ENCODE results near the gene SNN.
A peak's percentile ranks its signal among the peaks of the same experiment; 100 is the strongest.

The SNN gene

DNA sequence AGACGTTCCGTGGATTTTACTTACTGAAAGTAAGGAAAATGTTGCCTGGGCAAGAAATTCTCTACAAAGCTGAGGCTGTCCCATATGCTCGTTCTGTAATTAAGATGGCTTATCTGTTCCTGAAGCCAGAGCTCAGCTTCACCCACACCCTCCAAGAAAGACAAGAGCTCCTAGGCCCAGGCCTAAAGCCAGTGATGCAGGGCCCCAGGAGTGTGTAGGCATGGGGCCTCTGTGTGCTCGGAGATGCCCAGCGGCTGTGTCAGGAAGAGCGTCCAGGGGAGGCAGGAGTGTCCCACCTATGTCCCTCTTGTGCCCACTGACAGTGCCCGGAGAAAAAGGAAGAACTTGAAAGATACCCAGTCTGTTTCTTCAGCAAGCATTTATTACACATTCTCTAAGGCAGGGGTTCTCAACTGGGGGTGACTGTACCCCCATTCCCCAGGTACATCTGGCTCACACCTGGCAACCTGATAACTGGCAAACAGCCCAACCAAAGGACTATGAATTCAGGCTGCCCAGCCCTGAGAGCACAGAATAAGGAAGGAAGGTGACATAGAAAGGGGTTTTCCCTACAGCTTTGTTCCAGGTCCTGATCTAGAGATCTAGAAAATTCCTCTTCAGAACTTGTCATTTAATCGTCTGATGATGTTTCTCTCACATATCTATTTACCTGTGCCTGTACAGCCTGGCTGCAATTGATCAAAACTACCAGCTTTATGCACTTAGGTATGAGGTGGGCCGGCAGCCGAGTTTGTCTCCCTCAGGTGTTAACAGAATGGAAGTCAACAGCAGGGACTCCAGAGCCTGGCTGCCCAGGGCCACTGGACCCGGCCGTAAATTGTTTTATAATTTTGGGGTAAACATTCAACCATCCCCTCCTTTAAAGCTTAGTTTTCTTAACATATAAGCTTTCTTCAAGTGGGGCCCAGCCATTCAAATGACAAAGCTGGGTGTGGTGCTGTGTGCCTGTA lies 12.0 kb downstream of the SNN start:
- no peak for DNase-seq (ENCODE audit: low spot score)

GRCh38 chr16:11681556-11681955 lies 13.3 kb downstream of the SNN start:
- no peak for DNase-seq (ENCODE audit: low spot score)

GRCh38 chr16:11681976-11682654 lies 13.9 kb downstream of the SNN start:
- no peak for DNase-seq (ENCODE audit: low spot score)

DNA sequence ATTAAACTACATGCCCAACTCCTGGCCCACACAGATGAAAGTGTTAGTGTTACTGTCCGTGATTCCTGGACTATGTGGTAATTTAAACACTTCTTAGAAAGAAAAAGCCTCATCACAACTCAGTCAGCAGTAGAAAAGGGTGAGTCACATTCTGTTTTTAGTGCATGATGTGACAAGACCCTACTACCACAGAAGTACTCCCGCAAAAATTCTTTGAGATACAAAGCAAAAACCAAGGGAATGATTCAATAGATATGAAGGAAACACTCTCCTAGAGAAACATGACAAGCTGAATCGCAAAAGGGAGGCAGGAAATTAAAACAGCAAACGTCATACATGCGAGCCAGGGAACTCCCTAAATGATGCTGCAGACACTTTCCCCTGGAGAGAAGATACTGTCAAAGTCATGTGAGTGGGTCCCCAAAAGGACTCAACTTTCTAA lies 14.4 kb downstream of the SNN start:
- DNase-seq (ENCODE audit: low spot score): peak; percentile 39

- DNase-seq (ENCODE audit: low spot score): no peak
These were observed 14.9 kb downstream of the SNN start for GRCh38 chr16:11683145-11683544.

GRCh38 chr16:11684231-11685025 lies 16.2 kb downstream of the SNN start:
- no peak for DNase-seq (ENCODE audit: low spot score)

GRCh38 chr16:11685844-11686618 lies 17.8 kb downstream of the SNN start:
- no peak for DNase-seq (ENCODE audit: low spot score)

DNA sequence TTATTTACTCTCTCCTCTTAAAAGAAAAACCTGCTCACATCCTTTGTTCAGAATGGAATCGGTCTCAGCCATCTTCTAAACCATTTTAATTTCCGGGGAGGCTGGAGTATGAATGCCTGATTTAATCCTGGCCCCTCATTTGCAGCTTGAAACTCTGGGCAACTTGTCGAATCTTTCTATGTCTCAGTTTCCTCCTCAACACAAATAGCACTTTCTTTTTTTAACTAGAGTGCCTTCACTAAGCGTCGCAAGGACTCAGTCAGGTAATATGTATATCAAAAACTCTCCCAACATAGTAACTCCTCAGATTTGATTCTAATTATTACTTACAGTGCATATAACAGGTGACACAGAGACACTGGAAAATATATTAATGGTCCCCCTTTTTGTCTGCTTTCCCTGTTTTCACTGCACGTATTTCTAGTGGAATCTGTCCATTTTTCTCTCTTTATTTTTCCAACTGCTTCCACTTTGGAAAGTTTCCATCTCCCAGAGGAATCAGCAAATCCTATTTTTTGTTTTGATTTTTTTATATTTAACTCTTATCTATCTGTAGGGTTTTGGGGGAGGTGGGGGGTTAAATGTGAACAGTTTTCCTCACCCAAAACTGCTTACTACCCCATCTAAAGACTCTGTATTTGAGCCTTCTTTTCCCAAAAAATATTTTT lies 18.6 kb downstream of the SNN start:
- no peak for DNase-seq (ENCODE audit: low spot score)

DNA sequence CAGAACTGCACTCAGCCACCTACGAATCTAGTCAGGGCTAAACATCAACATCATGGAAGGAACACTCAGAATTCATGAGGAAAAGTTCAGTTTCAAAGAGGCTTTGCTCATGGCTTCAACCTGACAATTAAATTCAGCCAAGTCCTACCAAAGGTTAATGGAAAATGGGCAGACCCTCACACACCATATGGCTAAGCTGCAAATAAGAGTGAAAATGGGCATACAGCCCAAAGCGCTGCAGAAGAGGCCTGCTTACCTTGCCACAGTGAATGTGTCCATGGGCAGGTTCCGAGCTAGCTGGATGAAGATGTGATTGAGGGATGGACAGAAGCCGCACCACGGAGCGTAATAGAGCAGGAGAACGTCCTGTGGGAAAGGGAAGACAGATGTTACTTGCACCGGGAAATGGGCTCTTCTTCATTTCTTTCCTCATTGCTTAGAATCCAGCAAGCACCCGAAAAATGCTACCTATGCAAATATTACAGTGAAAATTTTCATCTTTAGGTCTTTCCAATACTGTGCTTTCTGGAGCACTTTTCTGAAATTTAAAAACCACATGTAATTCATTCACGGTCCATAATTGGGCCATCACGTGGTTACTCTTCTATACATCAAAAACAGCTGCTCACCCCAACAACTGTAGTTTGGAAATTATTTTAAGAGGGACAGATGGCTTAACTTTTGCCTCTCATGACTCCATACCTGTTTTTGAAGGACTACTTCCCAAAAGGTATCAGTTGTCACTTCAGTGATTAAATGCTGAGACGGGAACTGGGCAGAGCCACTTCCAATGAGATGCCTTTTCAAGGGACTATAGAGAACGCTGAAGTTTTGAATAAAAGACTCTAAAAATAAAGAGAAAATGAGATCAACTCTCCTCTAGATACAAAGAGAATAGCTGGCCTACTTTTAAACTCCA lies 19.6 kb downstream of the SNN start:
- no peak for DNase-seq (ENCODE audit: low spot score)

- DNase-seq (ENCODE audit: low spot score): no peak
These were observed 20.2 kb downstream of the SNN start for GRCh38 chr16:11688520-11688886.

GRCh38 chr16:11689031-11689840 lies 21.0 kb downstream of the SNN start:
- no peak for DNase-seq (ENCODE audit: low spot score)

DNA sequence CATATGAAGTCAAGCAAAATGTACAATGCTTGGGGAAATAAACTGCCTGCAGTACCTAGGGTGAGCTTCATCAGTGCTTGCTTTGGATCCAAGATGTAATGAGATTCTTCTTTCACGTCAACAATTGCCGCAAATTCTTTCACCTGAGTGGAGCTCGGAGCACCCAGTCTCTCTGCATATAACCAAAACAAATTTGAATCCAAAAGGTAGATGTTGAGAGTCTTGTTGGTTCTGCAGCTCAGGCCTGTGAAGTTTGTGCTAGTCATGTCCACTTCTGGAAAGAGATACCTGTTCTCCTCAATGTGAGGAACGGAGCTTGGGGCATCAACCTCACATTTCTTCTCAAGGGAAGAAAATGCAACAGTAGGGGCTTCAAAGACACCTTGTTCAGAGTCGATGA lies 23.0 kb downstream of the SNN start:
- no peak for DNase-seq (ENCODE audit: low spot score)

DNA sequence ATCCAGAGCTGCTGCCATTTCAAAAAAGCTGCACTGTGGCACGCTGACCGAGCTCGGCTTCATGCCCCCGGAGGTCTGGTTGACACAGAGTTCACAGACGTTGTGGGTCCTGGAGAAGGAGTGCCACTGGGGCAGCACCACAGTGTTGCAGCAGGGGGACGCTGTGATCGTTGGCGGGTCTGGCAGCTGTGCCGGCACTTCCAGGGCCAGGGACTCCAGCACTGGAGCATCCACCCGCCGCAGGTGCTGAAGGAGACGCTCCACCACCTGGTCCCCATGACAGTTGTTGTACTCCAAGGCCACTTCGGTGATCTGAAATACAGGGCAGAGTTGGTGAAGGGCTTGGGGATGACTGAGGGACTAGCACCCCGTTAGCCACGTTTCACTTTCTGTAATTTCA lies 23.5 kb downstream of the SNN start:
- no peak for DNase-seq (ENCODE audit: low spot score)

DNA sequence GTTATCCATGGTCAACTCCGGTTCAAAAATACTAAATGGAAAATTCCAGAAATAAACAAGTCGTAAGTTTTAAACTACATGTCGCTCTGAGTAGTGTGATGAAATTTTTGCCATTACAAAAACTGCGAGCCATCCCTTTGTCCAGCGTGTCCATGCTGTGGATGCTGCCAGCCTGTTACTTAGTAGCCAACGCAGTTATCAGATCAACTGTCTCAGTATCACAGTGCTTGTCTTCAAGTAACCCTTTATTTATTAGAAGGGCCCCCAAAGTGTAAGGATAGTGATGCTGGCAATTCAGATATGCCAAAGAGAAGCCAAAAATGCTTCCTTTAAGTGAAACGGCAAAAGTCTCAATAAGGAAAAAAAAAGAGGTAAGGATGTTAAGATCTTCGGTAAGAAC lies 23.9 kb downstream of the SNN start:
- DNase-seq (ENCODE audit: low spot score): no peak

DNA sequence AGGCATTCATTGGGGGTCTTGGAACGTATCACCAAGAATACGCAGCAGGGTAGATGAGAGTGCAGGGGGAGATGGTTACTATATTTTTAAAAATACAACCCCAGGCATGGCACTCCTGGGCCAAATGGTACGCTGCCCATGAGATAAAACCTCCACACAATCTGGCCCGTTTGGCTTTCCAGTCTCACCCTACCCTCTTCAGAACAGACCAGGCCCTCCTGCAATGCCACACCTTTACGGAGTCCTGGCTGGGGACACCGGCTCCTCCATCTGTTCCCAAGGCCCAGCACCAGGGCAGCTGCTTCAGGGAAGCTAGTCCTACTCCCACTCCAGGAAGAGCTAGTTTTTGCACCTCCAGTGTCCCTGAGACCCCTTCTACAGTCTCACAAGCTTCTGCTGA lies 24.4 kb downstream of the SNN start:
- no peak for DNase-seq (ENCODE audit: low spot score)

- no peak for DNase-seq (ENCODE audit: low spot score)
These were observed 28.2 kb downstream of the SNN start for GRCh38 chr16:11696266-11697012.

GRCh38 chr16:11697319-11697718 lies 29.1 kb downstream of the SNN start:
- no peak for DNase-seq (ENCODE audit: low spot score)

- no peak for DNase-seq (ENCODE audit: low spot score)
These were observed 30.0 kb downstream of the SNN start for GRCh38 chr16:11698271-11698689.

Data from kidney capillary endothelial cell (primary cell).